Panc1 (cell line): ENCODE results near the gene PKN3. TPM values are rescaled to one million over a fixed set of nuclear protein-coding genes. Genes with fewer than 3 reads are reported as not detected.

ENCODE experiments used
- ATAC-seq: fragments of 200-7000 bp; cut with Tn5 transposase; 2 replicates; pipeline ENCODE4 v1.9.1; 2020; ENCODE audit warnings: mild to moderate bottlenecking, moderate library complexity
- BruUV-seq: library from RNA; stranded (reverse); fragments of 400-500 nt; replicated peaks from 2 replicates; lab custom pipeline; 2021; lab: Mats Ljungman, UMichigan
- CTCF ChIA-PET: fragments of 300-600 bp; sonication (Branson Sonifier 250); formaldehyde crosslinking; loops from one replicate; lab custom pipeline; 2022; ENCODE audit warnings: antibody characterized with exemption; lab: Charles Lee
- POLR2A ChIA-PET: fragments of 300-600 bp; sonication (Branson Sonifier 250); formaldehyde crosslinking; loops from one replicate; lab custom pipeline; 2022; ENCODE audit warnings: antibody characterized with exemption; lab: Charles Lee
- DNase-seq: peaks from one replicate; pipeline ENCODE4 v3.0.0-alpha.2; 2010; ENCODE audit warnings: low read depth, low spot score
- H3K27ac ChIP-seq: 2 replicates; pipeline ENCODE4 v1.5.1; 2011; ENCODE audit warnings: mild to moderate bottlenecking, low read length, inconsistent platforms
- H3K27me3 ChIP-seq: fragments of 200-500 bp; sonication (Bioruptor generic); 2 replicates; pipeline ENCODE4 v1.6.0; 2014; ENCODE audit warnings: low read length, inconsistent platforms; ENCODE audit not compliant: control insufficient read depth, insufficient read depth
- H3K36me3 ChIP-seq: fragments of 200-500 bp; sonication (Bioruptor generic); 2 replicates; pipeline ENCODE4 v1.5.1; 2014; ENCODE audit warnings: inconsistent platforms, mild to moderate bottlenecking, low read length, moderate library complexity; ENCODE audit not compliant: control insufficient read depth, insufficient read depth
- H3K4me1 ChIP-seq: 2 replicates; pipeline ENCODE4 v1.5.1; 2011; ENCODE audit warnings: inconsistent platforms, mild to moderate bottlenecking, low read length, moderate library complexity; ENCODE audit not compliant: control insufficient read depth, insufficient read depth
- H3K4me3 ChIP-seq, 2 experiments: 2 replicates each; pipeline ENCODE4 v1.5.1; 2011 to 2012; ENCODE audit warnings: low read depth in 2 of 2, low read length in 2 of 2, mild to moderate bottlenecking in 2 of 2, inconsistent platforms in 1 of 2, moderate library complexity in 1 of 2
- H3K9me3 ChIP-seq: fragments of 200-500 bp; sonication (Bioruptor generic); 2 replicates; pipeline ENCODE4 v1.5.1; 2014; ENCODE audit warnings: low read depth, mild to moderate bottlenecking, inconsistent platforms, low read length, moderate library complexity; ENCODE audit not compliant: control insufficient read depth, insufficient read depth
- POLR2AphosphoS5 ChIP-seq: IDR thresholded peaks from 2 replicates; pipeline ENCODE4 v1.6.1; 2012; ENCODE audit warnings: mild to moderate bottlenecking, low read depth, low read length, moderate library complexity
- SIN3A ChIP-seq: IDR thresholded peaks from 2 replicates; pipeline ENCODE4 v1.6.1; 2012; ENCODE audit warnings: low read depth, mild to moderate bottlenecking, low read length, moderate library complexity, borderline replicate concordance; ENCODE audit not compliant: insufficient read depth
- TCF7L2 ChIP-seq: IDR thresholded peaks from 2 replicates; pipeline ENCODE4 v1.6.1; 2011; ENCODE audit warnings: mild to moderate bottlenecking, low read depth, low read length, inconsistent platforms
- in situ Hi-C: cut with HindIII; loops from 2 replicates; pipeline ENCODE4 v1.10.0; 2016; ENCODE audit warnings: low sequenced_read_pairs, low pct_unique_long_range_greater_than_20kb
- intact Hi-C: fragments of 100-400 bp; cut with micrococcal nuclease; formaldehyde crosslinking; loops from one replicate; pipeline ENCODE4 v1.10.0; 2022; ENCODE audit not compliant: unreplicated experiment
- total RNA-seq: library from RNA; stranded (reverse); gene quantifications from one replicate; pipeline ENCODE4 v1.2.1, GENCODE V29; 2021; ENCODE audit not compliant: unreplicated experiment
- TF ChIP-seq, protein P1 (sequence below): fragments of 450-650 bp; IDR thresholded peaks from 2 replicates; pipeline ENCODE4 v1.5.1; 2017; ENCODE audit warnings: mild to moderate bottlenecking
- TF ChIP-seq, protein P2 (sequence below), 2 experiments: IDR thresholded peaks; 2 replicates each; pipeline ENCODE4 v1.6.1; 2011 to 2012; ENCODE audit warnings: low read depth in 2 of 2, control low read depth in 1 of 2, low read length in 1 of 2, mild to moderate bottlenecking in 1 of 2, moderate library complexity in 1 of 2; ENCODE audit not compliant: insufficient read depth in 1 of 2

The PKN3 gene
- total RNA-seq, 1 experiment from 2014 or later = 19.9 TPM

DNA sequence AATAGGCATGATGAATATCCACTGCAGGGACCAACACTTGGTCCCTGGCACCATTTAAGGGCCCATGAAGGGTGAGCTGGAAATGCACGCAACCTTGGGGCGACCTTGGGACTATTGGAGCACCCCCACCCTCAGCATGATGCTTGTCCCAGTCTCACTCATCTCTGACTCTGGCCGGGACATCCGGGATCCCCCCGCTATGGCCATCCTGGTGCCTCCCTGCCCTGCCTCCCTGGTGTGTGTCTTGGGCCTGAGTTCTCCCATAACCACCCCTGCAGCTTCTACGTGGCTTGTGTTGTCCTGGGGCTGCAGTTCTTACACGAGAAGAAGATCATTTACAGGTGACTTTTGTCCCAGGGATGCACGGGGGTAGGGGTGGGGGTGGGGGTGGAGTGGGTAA, 15.7 kb downstream of the PKN3 start:
- no peak for DNase-seq
- ChIA-PET POLR2A (interaction anchor here (0.7 kb wide), 1 partner anchor 106 kb away, joined by 11 read pairs; no protein-coding TSS in a partner anchor), CTCF (interaction anchor here (0.6 kb wide), 1 partner anchor 13 kb away, joined by 11 read pairs; no protein-coding TSS in a partner anchor)

DNA sequence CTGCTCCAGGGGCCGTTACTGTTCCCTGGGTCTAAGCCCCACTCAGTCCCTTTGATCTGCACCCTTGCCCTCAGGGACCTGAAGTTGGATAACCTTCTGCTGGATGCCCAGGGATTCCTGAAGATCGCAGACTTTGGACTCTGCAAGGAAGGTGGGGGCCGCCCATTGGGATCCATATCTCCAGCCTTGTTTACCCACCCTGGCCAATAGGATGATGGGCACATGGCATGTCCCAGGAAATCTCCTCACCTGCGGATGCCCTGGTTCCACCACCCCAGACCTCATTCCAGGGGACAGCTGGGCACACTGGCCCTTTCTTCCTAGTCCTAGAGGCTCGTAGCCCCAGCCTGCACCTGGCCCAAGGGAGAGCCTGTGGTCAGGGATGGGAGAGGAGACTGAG, 16.2 kb downstream of the PKN3 start:
- no peaks in the 10 kb centered on the region for H3K9me3 ChIP-seq
- ATAC-seq (no peak), DNase-seq (no peak)
- BruUV-seq = no TSS peak
- no peak overlapping the region for H3K4me3 ChIP-seq
- H3K4me1 ChIP-seq = peaks cover 3% of the 10 kb centered on the region
- TF ChIP-seq, protein P1, sequence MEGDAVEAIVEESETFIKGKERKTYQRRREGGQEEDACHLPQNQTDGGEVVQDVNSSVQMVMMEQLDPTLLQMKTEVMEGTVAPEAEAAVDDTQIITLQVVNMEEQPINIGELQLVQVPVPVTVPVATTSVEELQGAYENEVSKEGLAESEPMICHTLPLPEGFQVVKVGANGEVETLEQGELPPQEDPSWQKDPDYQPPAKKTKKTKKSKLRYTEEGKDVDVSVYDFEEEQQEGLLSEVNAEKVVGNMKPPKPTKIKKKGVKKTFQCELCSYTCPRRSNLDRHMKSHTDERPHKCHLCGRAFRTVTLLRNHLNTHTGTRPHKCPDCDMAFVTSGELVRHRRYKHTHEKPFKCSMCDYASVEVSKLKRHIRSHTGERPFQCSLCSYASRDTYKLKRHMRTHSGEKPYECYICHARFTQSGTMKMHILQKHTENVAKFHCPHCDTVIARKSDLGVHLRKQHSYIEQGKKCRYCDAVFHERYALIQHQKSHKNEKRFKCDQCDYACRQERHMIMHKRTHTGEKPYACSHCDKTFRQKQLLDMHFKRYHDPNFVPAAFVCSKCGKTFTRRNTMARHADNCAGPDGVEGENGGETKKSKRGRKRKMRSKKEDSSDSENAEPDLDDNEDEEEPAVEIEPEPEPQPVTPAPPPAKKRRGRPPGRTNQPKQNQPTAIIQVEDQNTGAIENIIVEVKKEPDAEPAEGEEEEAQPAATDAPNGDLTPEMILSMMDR = no peak
- no peak for TF ChIP-seq TCF7L2
- TF ChIP-seq, protein P2, sequence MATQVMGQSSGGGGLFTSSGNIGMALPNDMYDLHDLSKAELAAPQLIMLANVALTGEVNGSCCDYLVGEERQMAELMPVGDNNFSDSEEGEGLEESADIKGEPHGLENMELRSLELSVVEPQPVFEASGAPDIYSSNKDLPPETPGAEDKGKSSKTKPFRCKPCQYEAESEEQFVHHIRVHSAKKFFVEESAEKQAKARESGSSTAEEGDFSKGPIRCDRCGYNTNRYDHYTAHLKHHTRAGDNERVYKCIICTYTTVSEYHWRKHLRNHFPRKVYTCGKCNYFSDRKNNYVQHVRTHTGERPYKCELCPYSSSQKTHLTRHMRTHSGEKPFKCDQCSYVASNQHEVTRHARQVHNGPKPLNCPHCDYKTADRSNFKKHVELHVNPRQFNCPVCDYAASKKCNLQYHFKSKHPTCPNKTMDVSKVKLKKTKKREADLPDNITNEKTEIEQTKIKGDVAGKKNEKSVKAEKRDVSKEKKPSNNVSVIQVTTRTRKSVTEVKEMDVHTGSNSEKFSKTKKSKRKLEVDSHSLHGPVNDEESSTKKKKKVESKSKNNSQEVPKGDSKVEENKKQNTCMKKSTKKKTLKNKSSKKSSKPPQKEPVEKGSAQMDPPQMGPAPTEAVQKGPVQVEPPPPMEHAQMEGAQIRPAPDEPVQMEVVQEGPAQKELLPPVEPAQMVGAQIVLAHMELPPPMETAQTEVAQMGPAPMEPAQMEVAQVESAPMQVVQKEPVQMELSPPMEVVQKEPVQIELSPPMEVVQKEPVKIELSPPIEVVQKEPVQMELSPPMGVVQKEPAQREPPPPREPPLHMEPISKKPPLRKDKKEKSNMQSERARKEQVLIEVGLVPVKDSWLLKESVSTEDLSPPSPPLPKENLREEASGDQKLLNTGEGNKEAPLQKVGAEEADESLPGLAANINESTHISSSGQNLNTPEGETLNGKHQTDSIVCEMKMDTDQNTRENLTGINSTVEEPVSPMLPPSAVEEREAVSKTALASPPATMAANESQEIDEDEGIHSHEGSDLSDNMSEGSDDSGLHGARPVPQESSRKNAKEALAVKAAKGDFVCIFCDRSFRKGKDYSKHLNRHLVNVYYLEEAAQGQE (IDR thresholded peaks at IDR 0.05; ENCODE audit: insufficient read depth in 1 of 2, low read depth in 2 of 2, low read length in 1 of 2) = no peak
- no peak overlapping the region for H3K27ac ChIP-seq
- peaks cover under 1% of the 10 kb centered on the region; the same call in 1 of the 2 replicates for H3K36me3 ChIP-seq
- H3K27me3 ChIP-seq = no peaks in the 10 kb centered on the region
- in situ Hi-C loops = no loop called here
- intact Hi-C loops = no loop called here
- ChIA-PET CTCF (interaction anchor here (0.6 kb wide), 1 partner anchor 13 kb away, joined by 11 read pairs; no protein-coding TSS in a partner anchor), POLR2A (interaction anchor here (0.7 kb wide), 1 partner anchor 100 kb away, joined by 10 read pairs; the partner anchor contains the start of gene ENDOG)

More for the DNA sequence above, 15.7 kb downstream of the PKN3 start:
- in situ Hi-C loops (no loop called here), intact Hi-C loops (no loop called here)
- H3K36me3 ChIP-seq = no peaks in the 10 kb centered on the region; the same call in 1 of the 2 replicates
- no peaks in the 10 kb centered on the region for H3K9me3 ChIP-seq
- H3K27ac ChIP-seq = no peak overlapping the region
- BruUV-seq = no TSS peak
- H3K27me3 ChIP-seq = no peaks in the 10 kb centered on the region
- H3K4me1 ChIP-seq = peaks cover 3% of the 10 kb centered on the region
- no peak for ATAC-seq
- no peak for TF ChIP-seq SIN3A
- TF ChIP-seq, protein P1 = no peak
- TF ChIP-seq, protein P2 (IDR thresholded peaks at IDR 0.05; ENCODE audit: insufficient read depth in 1 of 2, low read depth in 2 of 2, low read length in 1 of 2) = no peak
- TF ChIP-seq POLR2AphosphoS5 = no peak; the same call in 1 of the 2 replicates
- no peak for TF ChIP-seq TCF7L2
- H3K4me3 ChIP-seq = no peak overlapping the region
